ENCODE data around the gene PAX3. TPM values are rescaled to one million over a fixed set of nuclear protein-coding genes. Genes with fewer than 3 reads are reported as not detected.

The PAX3 gene
- polyA plus RNA-seq, 3 donors = not detected

GRCh38 chr2:222270396-222270795 is 28.4 kb downstream of the PAX3 start:
- H3K27ac Mint-ChIP-seq = no peak overlapping the region
- peak overlapping the region in 1 of 2 donors; percentile 13 for H3K4me3 Mint-ChIP-seq

GRCh38 chr2:222269132-222269531 is 29.7 kb downstream of the PAX3 start:
- Histone ChIP-seq H3K27ac (ENCODE audit: low read depth in 1 of 2, low read length in 2 of 2) (no peak overlapping the region), H3K4me1 (ENCODE audit: control insufficient read depth in 1 of 2, insufficient read depth in 2 of 2, low read length in 2 of 2) (no peaks in the 10 kb centered on the region), H3K4me3 (replicated peaks in 1 of 3; ENCODE audit: low read depth in 2 of 3, low read length in 3 of 3) (no peak overlapping the region), H3K79me2 (ENCODE audit: insufficient read depth, low read length) (no peaks in the 10 kb centered on the region), H3K9me3 (replicated peaks in 1 of 2; ENCODE audit: control insufficient read depth in 1 of 2, insufficient read depth in 1 of 2, low read length in 2 of 2) (no peaks in the 10 kb centered on the region), H3K27me3 (ENCODE audit: control insufficient read depth in 2 of 2, insufficient read depth in 2 of 2, low read length in 2 of 2) (peaks cover 31 to 41% of the 10 kb centered on the region in 2 donors), H3K4me2 (replicated peaks; ENCODE audit: extremely low read depth, low read length, poor library complexity, severe bottlenecking) (no peak overlapping the region), H3K9ac (ENCODE audit: insufficient read depth, low read length, poor library complexity, severe bottlenecking) (no peak overlapping the region), H4K20me1 (ENCODE audit: insufficient read depth, low read length) (no peaks in the 10 kb centered on the region), H2AFZ (ENCODE audit: insufficient read depth, low read depth, low read length, poor library complexity, severe bottlenecking) (no peak overlapping the region), H3K36me3 (replicated peaks in 1 of 2; ENCODE audit: control insufficient read depth in 1 of 2, insufficient read depth in 2 of 2, low read length in 2 of 2) (no peaks in the 10 kb centered on the region)
- no peak for DNase-seq
- intact Hi-C loops (cut with micrococcal nuclease) = no loop called here
- no peak for TF ChIP-seq CTCF (IDR thresholded peaks at IDR 0.05)
- H3K27me3 Mint-ChIP-seq (ENCODE audit: low read depth in 3 of 3) = peaks cover 12 to 33% (median 18%) of the 10 kb centered on the region in 3 donors
- no peaks in the 10 kb centered on the region for H3K36me3 Mint-ChIP-seq
- 67% methylated on average over 7 of the region's 9 CpGs for WGBS (ENCODE audit: insufficient coverage)
- no peaks in the 10 kb centered on the region for H3K4me1 Mint-ChIP-seq
- H3K4me3 Mint-ChIP-seq = no peak overlapping the region
- H3K9me3 Mint-ChIP-seq = peaks cover 0 to 6% (median 0%) of the 10 kb centered on the region in 7 donors
- H3K27ac Mint-ChIP-seq = no peak overlapping the region

More at GRCh38 chr2:222270396-222270795, 28.4 kb downstream of the PAX3 start:
- no peaks in the 10 kb centered on the region for H3K9me3 ChIP-seq (replicated peaks in 1 of 2; ENCODE audit: control insufficient read depth in 1 of 2, insufficient read depth in 1 of 2, low read length in 2 of 2)
- no peak overlapping the region for H3K4me2 ChIP-seq (replicated peaks; ENCODE audit: extremely low read depth, low read length, poor library complexity, severe bottlenecking)
- H3K4me3 ChIP-seq (replicated peaks in 1 of 3; ENCODE audit: low read depth in 2 of 3, low read length in 3 of 3) = no peak overlapping the region
- H3K36me3 ChIP-seq (replicated peaks in 1 of 2; ENCODE audit: control insufficient read depth in 1 of 2, insufficient read depth in 2 of 2, low read length in 2 of 2) = no peaks in the 10 kb centered on the region
- no peak overlapping the region for H3K9ac ChIP-seq (ENCODE audit: insufficient read depth, low read length, poor library complexity, severe bottlenecking)
- no peaks in the 10 kb centered on the region for H3K4me1 ChIP-seq (ENCODE audit: control insufficient read depth in 1 of 2, insufficient read depth in 2 of 2, low read length in 2 of 2)
- H3K27me3 ChIP-seq (ENCODE audit: control insufficient read depth in 2 of 2, insufficient read depth in 2 of 2, low read length in 2 of 2) = peaks cover 34 to 41% of the 10 kb centered on the region in 2 donors
- no peaks in the 10 kb centered on the region for H3K4me1 Mint-ChIP-seq
- no peaks in the 10 kb centered on the region for H3K79me2 ChIP-seq (ENCODE audit: insufficient read depth, low read length)
- H3K9me3 Mint-ChIP-seq = peaks cover 0 to 4% (median 0%) of the 10 kb centered on the region in 7 donors
- no peak for DNase-seq
- H3K27ac ChIP-seq (ENCODE audit: low read depth in 1 of 2, low read length in 2 of 2) = no peak overlapping the region
- peaks cover 16 to 35% (median 17%) of the 10 kb centered on the region in 3 donors for H3K27me3 Mint-ChIP-seq (ENCODE audit: low read depth in 3 of 3)
- WGBS (ENCODE audit: insufficient coverage) = no CpG with 5 or more reads among the region's 3 CpGs
- TF ChIP-seq CTCF (IDR thresholded peaks at IDR 0.05) = no peak
- H2AFZ ChIP-seq (ENCODE audit: insufficient read depth, low read depth, low read length, poor library complexity, severe bottlenecking) = no peak overlapping the region
- no peaks in the 10 kb centered on the region for H3K36me3 Mint-ChIP-seq
- intact Hi-C loops (cut with micrococcal nuclease) = no loop called here
- no peaks in the 10 kb centered on the region for H4K20me1 ChIP-seq (ENCODE audit: insufficient read depth, low read length)

Data from CD14-positive monocyte (primary cell).